Neural progenitor cell (in vitro differentiated cells): ENCODE data around the gene ZNF747. TPM values are rescaled to one million over a fixed set of nuclear protein-coding genes. Genes with fewer than 3 reads are reported as not detected.
A peak's percentile ranks its signal among the peaks of the same experiment; 100 is the strongest.

ENCODE experiments used
- DNase-seq: peaks from one replicate; pipeline ENCODE4 v3.0.0-alpha.2; 2016; ENCODE audit warnings: low spot score
- H2AFZ ChIP-seq: fragments of 200-600 bp; sonication (generic); replicated peaks from 2 replicates; pipeline ENCODE4 v1.6.1; 2016; ENCODE audit warnings: antibody characterized with exemption
- H3F3A ChIP-seq: fragments of 200-600 bp; sonication (generic); 2 replicates; pipeline ENCODE4 v1.6.1; 2016; ENCODE audit warnings: antibody characterized with exemption, low read depth
- H3K27ac ChIP-seq: fragments of 200-600 bp; sonication (generic); 2 replicates; pipeline ENCODE4 v1.5.1; 2016; ENCODE audit warnings: mild to moderate bottlenecking
- H3K27me3 ChIP-seq: fragments of 200-600 bp; sonication (generic); 2 replicates; pipeline ENCODE4 v1.6.1; 2016; ENCODE audit warnings: mild to moderate bottlenecking, moderate library complexity
- H3K36me3 ChIP-seq: fragments of 200-600 bp; sonication (generic); 2 replicates; pipeline ENCODE4 v1.5.1; 2016
- H3K4me1 ChIP-seq: fragments of 200-600 bp; sonication (generic); 2 replicates; pipeline ENCODE4 v1.6.1; 2016; ENCODE audit warnings: mixed run types
- H3K4me2 ChIP-seq: fragments of 200-600 bp; sonication (generic); 2 replicates; pipeline ENCODE4 v1.6.1; 2016
- H3K4me3 ChIP-seq: fragments of 200-600 bp; sonication (generic); 2 replicates; pipeline ENCODE4 v1.5.1; 2016
- H3K79me2 ChIP-seq: fragments of 200-600 bp; sonication (generic); 2 replicates; pipeline ENCODE4 v1.6.1; 2016; ENCODE audit warnings: low read depth
- H3K9ac ChIP-seq: fragments of 200-600 bp; sonication (generic); 2 replicates; pipeline ENCODE4 v1.6.1; 2016
- H3K9me3 ChIP-seq: fragments of 200-600 bp; sonication (generic); 2 replicates; pipeline ENCODE4 v1.5.1; 2016; ENCODE audit warnings: low read depth
- H4K20me1 ChIP-seq: fragments of 200-600 bp; sonication (generic); 2 replicates; pipeline ENCODE4 v1.6.1; 2016; ENCODE audit warnings: low read depth
- H3K27ac Mint-ChIP-seq: 3 replicates; pipeline ENCODE4 v1.8.0; 2021; ENCODE audit warnings: mixed read lengths
- H3K27me3 Mint-ChIP-seq: 2 replicates; pipeline ENCODE4 v1.8.0; 2022; ENCODE audit warnings: low read depth, mild to moderate bottlenecking, inconsistent platforms, moderate library complexity, mixed read lengths; ENCODE audit not compliant: insufficient read depth
- H3K36me3 Mint-ChIP-seq: 3 replicates; pipeline ENCODE4 v1.8.0; 2021; ENCODE audit warnings: mixed read lengths
- H3K4me1 Mint-ChIP-seq: 3 replicates; pipeline ENCODE4 v1.8.0; 2021; ENCODE audit warnings: mixed read lengths
- H3K4me3 Mint-ChIP-seq: 3 replicates; pipeline ENCODE4 v1.8.0; 2021; ENCODE audit warnings: mild to moderate bottlenecking, moderate library complexity, mixed read lengths
- H3K9me3 Mint-ChIP-seq: 3 replicates; pipeline ENCODE4 v1.8.0; 2020; ENCODE audit warnings: mixed read lengths
- EZH2 ChIP-seq: fragments of 200-600 bp; sonication (generic); IDR thresholded peaks from 2 replicates; pipeline ENCODE4 v1.6.1; 2017; ENCODE audit warnings: antibody characterized with exemption, mild to moderate bottlenecking, moderate library complexity
- EZH2phosphoT487 ChIP-seq: fragments of 200-600 bp; sonication (generic); IDR thresholded peaks from 2 replicates; pipeline ENCODE4 v1.6.1; 2017; ENCODE audit warnings: antibody characterized with exemption
- total RNA-seq: library from RNA; depleted of rRNA; stranded (reverse); fragments of >200 nt; gene quantifications from 2 replicates; pipeline ENCODE4 v1.2.3, GENCODE V29; 2015; ENCODE audit warnings: low replicate concordance
- TF ChIP-seq, protein P1 (sequence below): fragments of 200-600 bp; sonication (generic); IDR thresholded peaks from 2 replicates; pipeline ENCODE4 v1.5.1; 2017; ENCODE audit warnings: antibody characterized with exemption, mild to moderate bottlenecking

The ZNF747 gene
- total RNA-seq, 1 donor from 2014 or later = 7.0 TPM

DNA sequence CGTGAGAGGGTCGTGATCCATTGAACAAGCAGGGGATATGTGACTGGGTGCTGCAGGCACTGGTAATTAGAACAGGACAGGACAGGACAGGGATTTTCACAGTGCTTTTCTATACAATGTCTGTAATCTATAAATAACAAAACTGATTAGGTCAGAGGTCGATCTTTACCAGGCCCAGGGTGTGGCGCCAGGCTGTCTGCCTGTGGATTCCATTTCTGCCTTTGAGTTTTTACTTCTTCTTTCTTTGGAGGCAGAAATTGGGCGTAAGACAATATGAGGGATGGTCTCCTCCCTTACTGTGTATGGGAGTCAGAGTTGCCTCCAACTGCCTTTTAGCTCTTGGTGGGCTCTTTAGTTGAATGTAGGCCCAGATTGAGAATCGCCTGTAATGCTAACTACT, 25.0 kb upstream of the ZNF747 start:
- Histone ChIP-seq H3K4me1 (no peaks in the 10 kb centered on the region), H4K20me1 (no peaks in the 10 kb centered on the region), H3K36me3 (no peaks in the 10 kb centered on the region), H3K4me2 (no peak overlapping the region), H3K27me3 (peaks cover 15% of the 10 kb centered on the region), H3K9ac (no peak overlapping the region), H3K4me3 (no peak overlapping the region), H3K9me3 (no peaks in the 10 kb centered on the region), H3F3A (peaks cover 24% of the 10 kb centered on the region), H3K79me2 (peaks cover 17% of the 10 kb centered on the region), H3K27ac (no peak overlapping the region), H2AFZ (no peak overlapping the region)
- no peak for TF ChIP-seq EZH2
- TF ChIP-seq EZH2phosphoT487 = no peak
- TF ChIP-seq, protein P1, sequence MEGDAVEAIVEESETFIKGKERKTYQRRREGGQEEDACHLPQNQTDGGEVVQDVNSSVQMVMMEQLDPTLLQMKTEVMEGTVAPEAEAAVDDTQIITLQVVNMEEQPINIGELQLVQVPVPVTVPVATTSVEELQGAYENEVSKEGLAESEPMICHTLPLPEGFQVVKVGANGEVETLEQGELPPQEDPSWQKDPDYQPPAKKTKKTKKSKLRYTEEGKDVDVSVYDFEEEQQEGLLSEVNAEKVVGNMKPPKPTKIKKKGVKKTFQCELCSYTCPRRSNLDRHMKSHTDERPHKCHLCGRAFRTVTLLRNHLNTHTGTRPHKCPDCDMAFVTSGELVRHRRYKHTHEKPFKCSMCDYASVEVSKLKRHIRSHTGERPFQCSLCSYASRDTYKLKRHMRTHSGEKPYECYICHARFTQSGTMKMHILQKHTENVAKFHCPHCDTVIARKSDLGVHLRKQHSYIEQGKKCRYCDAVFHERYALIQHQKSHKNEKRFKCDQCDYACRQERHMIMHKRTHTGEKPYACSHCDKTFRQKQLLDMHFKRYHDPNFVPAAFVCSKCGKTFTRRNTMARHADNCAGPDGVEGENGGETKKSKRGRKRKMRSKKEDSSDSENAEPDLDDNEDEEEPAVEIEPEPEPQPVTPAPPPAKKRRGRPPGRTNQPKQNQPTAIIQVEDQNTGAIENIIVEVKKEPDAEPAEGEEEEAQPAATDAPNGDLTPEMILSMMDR = no peak
- H3K27me3 Mint-ChIP-seq = peaks cover 6% of the 10 kb centered on the region
- no peak for DNase-seq
- H3K27ac Mint-ChIP-seq = peak overlapping the region; percentile 90
- peak overlapping the region; percentile 66 for H3K4me3 Mint-ChIP-seq
- peaks cover 6% of the 10 kb centered on the region for H3K36me3 Mint-ChIP-seq
- H3K9me3 Mint-ChIP-seq = peaks cover 2% of the 10 kb centered on the region
- peaks cover 18% of the 10 kb centered on the region for H3K4me1 Mint-ChIP-seq

DNA sequence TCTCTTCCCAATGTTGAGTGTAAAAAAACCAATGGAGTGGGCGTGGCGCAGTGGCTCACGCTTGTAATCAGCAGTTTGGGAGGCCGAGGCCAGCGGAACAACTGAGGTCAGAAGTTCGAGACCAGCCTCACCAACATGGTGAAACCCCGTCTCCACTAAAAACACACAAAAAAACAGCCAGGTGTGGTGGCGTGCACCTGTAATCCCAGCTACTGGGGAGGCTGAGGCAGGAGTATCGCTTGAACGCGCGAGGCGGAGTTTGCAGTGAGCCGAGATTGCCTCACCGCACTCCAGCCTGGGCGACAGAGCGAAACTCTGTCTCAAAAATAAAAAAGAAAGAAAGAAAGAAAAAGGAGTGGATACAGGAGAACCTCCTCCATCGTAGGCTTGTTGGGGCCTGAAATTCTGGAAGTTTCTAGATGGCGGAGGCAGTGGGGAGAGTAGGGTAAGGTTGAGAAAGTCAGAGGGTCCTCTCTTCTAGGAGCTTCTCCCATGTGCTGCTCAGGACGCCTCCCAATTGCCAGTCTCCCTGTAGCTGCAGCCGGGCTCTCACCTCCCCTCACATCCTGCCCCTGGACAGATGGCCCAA, 24.2 kb upstream of the ZNF747 start:
- Histone ChIP-seq H4K20me1 (no peaks in the 10 kb centered on the region), H3K27ac (no peak overlapping the region), H2AFZ (peak overlapping the region; percentile 31), H3K4me3 (peak overlapping the region; percentile 94), H3K9ac (no peak overlapping the region), H3K4me1 (no peaks in the 10 kb centered on the region), H3K4me2 (peak overlapping the region; percentile 81), H3K79me2 (peaks cover 22% of the 10 kb centered on the region), H3F3A (peaks cover 24% of the 10 kb centered on the region), H3K9me3 (no peaks in the 10 kb centered on the region), H3K36me3 (no peaks in the 10 kb centered on the region), H3K27me3 (peaks cover 15% of the 10 kb centered on the region)
- TF ChIP-seq EZH2phosphoT487 = no peak
- TF ChIP-seq, protein P1 = no peak
- no peak for TF ChIP-seq EZH2
- Mint-ChIP-seq H3K36me3 (peaks cover 12% of the 10 kb centered on the region), H3K4me1 (peaks cover 18% of the 10 kb centered on the region), H3K27me3 (peaks cover 6% of the 10 kb centered on the region), H3K27ac (peak overlapping the region; percentile 99), H3K9me3 (peaks cover 2% of the 10 kb centered on the region), H3K4me3 (peak overlapping the region; percentile 89)
- DNase-seq = no peak

DNA sequence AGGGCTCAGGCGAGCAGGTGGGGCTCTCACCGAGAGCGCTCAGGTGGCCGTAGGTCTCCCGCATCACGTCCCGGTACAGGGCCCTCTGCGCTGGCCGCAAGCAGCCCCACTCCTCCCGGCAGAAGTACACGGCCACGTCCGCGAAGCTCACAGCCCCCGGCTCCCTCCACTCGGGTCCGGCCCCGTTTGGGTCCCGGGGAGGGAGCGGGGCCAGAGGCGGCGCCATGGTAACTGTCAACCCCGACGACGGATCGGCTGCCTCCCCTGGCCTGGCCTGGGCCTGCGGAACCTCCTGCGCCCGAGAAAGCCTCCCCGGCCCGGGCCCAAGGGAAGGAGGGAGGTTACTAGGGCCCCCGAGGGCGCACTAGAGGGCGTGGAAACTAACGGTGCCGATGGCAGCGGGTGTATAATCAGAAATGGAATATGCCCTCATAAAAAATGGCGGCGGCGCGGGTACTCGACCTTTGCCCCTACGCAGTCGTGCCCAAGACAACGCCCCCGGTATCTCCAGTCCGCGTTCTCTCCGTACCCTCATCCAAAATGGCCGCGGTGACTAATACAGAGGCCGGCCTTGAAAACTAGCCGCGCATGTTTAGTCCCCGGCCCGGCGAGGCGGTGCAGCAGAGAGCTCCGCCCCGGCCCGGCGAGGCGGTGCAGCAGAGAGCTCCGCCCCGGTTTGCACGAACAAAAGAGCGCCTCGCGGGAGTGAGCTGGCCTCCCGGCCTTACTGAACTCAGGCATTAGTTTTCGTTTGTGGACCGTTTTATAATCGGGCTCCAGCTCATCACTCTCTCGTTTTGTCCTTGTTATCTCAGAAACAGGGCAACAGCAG, 23.5 kb upstream of the ZNF747 start, which contains the start of gene ZNF764:
TSS of gene ZNF764 (minus strand) at position 418 of the 832 bp plus-strand sequence. CDS start at position 226, 192 bp downstream.
- H3K9me3 ChIP-seq = no peaks in the 10 kb centered on the region
- H3K4me1 Mint-ChIP-seq = peaks cover 18% of the 10 kb centered on the region

More for the DNA sequence above, 23.5 kb upstream of the ZNF747 start, which contains the start of gene ZNF764:
- Histone ChIP-seq H3K27me3 (peaks cover 15% of the 10 kb centered on the region), H3K4me3 (peak within 1 kb of the TSS; percentile 94), H2AFZ (peak within 1 kb of the TSS; percentile 90), H3K9ac (peak within 1 kb of the TSS; percentile 86), H4K20me1 (no peaks in the 10 kb centered on the region), H3K79me2 (peaks cover 22% of the 10 kb centered on the region), H3K27ac (peak within 1 kb of the TSS; percentile 85), H3K4me1 (no peaks in the 10 kb centered on the region), H3K4me2 (peak within 1 kb of the TSS; percentile 81), H3K36me3 (no peaks in the 10 kb centered on the region), H3F3A (peaks cover 24% of the 10 kb centered on the region)
- peak within 1 kb of the TSS; percentile 89 for H3K4me3 Mint-ChIP-seq
- H3K36me3 Mint-ChIP-seq = peaks cover 17% of the 10 kb centered on the region
- DNase-seq = peak; percentile 98
- no peak for TF ChIP-seq EZH2phosphoT487
- TF ChIP-seq EZH2 = no peak
- TF ChIP-seq, protein P1 = no peak
- peaks cover 2% of the 10 kb centered on the region for H3K9me3 Mint-ChIP-seq
- H3K27me3 Mint-ChIP-seq = peaks cover 6% of the 10 kb centered on the region
- H3K27ac Mint-ChIP-seq = peak within 1 kb of the TSS; percentile 99
